Measurements from ENCODE around the gene NAV3.

DNA sequence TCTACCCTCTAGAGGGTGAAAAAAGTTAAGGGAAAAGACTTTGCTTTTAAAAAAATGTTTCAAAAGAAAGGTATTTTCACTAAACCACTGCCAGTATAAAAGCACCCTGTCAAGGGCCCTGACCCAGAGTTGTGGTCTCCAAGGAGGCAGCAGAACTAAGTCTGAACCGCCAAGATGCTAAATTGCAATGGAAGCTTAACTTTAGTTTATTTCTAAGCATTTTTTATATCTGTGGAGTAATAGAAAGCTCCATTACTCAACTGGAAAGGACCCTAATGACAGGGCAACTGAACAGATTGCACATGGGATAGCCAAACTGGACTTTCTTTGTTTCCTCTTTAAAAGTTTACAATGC, 379.8 kb downstream of the NAV3 start:
- TF ChIP-seq, protein P1, sequence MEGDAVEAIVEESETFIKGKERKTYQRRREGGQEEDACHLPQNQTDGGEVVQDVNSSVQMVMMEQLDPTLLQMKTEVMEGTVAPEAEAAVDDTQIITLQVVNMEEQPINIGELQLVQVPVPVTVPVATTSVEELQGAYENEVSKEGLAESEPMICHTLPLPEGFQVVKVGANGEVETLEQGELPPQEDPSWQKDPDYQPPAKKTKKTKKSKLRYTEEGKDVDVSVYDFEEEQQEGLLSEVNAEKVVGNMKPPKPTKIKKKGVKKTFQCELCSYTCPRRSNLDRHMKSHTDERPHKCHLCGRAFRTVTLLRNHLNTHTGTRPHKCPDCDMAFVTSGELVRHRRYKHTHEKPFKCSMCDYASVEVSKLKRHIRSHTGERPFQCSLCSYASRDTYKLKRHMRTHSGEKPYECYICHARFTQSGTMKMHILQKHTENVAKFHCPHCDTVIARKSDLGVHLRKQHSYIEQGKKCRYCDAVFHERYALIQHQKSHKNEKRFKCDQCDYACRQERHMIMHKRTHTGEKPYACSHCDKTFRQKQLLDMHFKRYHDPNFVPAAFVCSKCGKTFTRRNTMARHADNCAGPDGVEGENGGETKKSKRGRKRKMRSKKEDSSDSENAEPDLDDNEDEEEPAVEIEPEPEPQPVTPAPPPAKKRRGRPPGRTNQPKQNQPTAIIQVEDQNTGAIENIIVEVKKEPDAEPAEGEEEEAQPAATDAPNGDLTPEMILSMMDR (IDR thresholded peaks at IDR 0.05; ENCODE audit: low read depth, low read length, missing input control): no peak
- TF ChIP-seq, protein P2, sequence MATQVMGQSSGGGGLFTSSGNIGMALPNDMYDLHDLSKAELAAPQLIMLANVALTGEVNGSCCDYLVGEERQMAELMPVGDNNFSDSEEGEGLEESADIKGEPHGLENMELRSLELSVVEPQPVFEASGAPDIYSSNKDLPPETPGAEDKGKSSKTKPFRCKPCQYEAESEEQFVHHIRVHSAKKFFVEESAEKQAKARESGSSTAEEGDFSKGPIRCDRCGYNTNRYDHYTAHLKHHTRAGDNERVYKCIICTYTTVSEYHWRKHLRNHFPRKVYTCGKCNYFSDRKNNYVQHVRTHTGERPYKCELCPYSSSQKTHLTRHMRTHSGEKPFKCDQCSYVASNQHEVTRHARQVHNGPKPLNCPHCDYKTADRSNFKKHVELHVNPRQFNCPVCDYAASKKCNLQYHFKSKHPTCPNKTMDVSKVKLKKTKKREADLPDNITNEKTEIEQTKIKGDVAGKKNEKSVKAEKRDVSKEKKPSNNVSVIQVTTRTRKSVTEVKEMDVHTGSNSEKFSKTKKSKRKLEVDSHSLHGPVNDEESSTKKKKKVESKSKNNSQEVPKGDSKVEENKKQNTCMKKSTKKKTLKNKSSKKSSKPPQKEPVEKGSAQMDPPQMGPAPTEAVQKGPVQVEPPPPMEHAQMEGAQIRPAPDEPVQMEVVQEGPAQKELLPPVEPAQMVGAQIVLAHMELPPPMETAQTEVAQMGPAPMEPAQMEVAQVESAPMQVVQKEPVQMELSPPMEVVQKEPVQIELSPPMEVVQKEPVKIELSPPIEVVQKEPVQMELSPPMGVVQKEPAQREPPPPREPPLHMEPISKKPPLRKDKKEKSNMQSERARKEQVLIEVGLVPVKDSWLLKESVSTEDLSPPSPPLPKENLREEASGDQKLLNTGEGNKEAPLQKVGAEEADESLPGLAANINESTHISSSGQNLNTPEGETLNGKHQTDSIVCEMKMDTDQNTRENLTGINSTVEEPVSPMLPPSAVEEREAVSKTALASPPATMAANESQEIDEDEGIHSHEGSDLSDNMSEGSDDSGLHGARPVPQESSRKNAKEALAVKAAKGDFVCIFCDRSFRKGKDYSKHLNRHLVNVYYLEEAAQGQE (IDR thresholded peaks at IDR 0.05): no peak
- no peak for TF ChIP-seq RXRA (IDR thresholded peaks at IDR 0.05)
- TF ChIP-seq EGR1 (IDR thresholded peaks at IDR 0.05; ENCODE audit: low read depth in 2 of 2): no peak
- no peak for TF ChIP-seq FOXA1 (IDR thresholded peaks at IDR 0.05)
- TF ChIP-seq, protein P3, sequence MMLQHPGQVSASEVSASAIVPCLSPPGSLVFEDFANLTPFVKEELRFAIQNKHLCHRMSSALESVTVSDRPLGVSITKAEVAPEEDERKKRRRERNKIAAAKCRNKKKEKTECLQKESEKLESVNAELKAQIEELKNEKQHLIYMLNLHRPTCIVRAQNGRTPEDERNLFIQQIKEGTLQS (IDR thresholded peaks at IDR 0.05): no peak
- TF ChIP-seq TAF1 (conservative IDR thresholded peaks at IDR 0.05): no peak
- no peak for TF ChIP-seq RAD21 (IDR thresholded peaks at IDR 0.05)
